Cerebellar cortex (tissue), 1 donor: Measurements from ENCODE around the gene SLC25A1.
"Not testable (repeated sequence)": the region's sequence is repeated elsewhere in the genome, so short reads cannot be mapped to it uniquely, and the experiment has no call there.

Source experiments
- DNase-seq: peaks from one replicate; pipeline ENCODE4 v3.0.0-alpha.2; 2015; ENCODE audit warnings: low spot score

Gene SLC25A1

GRCh38 chr22:19204640-19205039 lies 26.1 kb upstream of the SLC25A1 start:
- DNase-seq, result no peak

DNA sequence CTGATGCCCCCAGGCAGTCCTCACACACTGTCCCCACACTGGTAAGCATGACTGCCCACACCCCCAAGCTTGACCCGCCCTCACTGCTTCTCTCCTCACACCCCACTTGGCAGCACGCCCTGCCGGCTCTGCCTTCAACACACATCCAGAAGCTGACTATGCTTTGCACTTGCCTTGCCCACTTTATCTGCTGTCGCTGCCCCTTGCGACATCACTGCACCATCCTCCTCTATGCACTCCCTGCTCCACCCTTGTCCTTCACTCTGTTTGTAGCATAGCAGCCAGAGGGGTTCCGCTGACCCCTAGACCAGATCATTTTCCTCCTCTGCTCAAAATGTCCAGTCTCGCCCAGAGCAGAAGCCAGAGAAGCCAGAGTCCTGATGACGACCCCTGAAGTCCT lies 25.3 kb upstream of the SLC25A1 start:
- DNase-seq, result no peak

GRCh38 chr22:19202799-19203186 lies 24.3 kb upstream of the SLC25A1 start:
- not testable (repeated sequence) for DNase-seq

GRCh38 chr22:19201869-19202798 lies 23.6 kb upstream of the SLC25A1 start:
- DNase-seq, result no peak

- DNase-seq, result no peak
Observed at GRCh38 chr22:19201130-19201868, 22.8 kb upstream of the SLC25A1 start.

- no peak for DNase-seq
Observed at GRCh38 chr22:19199479-19199878, 20.9 kb upstream of the SLC25A1 start.

GRCh38 chr22:19197997-19198865 lies 19.7 kb upstream of the SLC25A1 start:
- no peak for DNase-seq

GRCh38 chr22:19196841-19197612 lies 18.5 kb upstream of the SLC25A1 start:
- DNase-seq, result no peak

DNA sequence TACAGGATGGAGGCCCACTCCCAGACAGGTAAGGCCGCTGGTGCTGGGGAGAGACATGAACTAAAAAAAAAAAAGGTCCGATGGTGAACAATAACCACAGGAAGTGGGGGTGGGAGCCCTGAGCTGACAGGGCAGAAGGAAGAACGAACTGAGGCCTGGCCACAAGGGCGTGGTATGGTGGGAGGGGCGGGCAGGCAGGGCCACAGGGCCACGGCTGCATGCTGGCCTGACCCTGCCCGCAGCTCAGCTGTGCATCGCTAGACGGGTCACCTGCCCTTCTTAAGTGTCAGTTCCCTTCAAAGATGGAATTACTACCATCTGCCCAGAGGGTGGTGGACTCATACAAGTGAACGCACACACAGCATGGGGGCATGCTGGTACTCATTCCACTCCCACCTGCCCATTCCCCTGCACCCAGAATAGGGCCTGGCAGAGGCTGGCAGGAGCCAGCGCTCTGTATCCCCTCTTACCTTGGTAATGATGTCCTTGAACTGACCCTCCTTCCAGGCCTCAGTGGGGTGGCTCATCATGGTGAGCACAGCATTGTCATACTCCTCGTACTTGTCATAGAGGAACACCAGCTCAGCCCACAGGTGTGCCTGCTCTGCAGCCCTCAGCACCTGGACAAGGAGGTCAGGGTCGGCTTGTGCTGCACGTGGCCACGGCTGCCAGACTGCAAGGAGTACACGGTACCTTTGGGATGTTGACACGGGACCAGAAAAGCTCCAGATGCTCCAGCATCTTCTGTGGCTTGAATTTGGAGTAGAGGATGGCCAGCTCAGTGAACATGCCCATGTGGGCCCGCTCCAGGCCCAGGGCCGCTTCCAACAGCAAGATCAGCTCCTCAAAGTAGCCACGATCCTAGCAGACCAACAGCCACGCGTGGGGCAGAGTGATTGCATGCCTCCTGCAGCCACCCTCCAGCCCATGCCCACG lies 17.5 kb upstream of the SLC25A1 start:
- DNase-seq, result no peak

DNA sequence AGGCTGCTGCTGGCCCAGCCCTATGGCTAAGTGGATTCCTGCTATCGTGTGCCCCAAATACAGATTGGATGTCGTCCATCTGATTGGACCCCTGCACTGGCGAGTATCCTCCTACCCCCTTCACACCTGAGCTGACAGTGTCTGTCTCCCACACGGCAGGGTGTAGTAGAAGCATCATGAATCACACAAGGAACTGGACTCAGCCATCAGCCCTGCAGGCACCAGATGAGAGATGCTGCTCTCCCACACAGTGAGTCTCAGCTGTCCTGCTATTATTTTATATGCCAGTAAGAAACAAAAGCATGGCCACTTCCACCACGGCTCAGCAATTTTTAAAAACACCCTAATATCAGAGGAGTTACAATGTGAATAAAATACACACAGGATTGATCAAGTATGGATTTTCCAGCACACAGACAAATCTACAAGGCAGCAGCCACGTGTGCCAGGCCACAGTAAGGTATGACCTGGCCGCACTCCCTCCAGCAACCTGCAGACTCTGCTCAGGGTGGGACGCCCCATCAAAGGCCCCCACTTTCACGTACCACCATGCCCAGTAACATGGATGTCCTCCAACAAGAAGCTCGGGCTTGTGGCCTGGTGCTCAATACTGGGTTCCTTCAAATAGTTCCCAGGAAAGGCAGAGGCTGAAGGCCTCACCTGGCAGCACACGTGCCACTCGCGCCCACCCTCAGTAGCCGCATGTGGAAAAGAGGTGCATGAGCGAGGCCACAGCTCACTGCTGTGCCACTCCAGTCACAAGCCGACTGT lies 16.4 kb upstream of the SLC25A1 start:
- no peak for DNase-seq

GRCh38 chr22:19193879-19194278 lies 15.3 kb upstream of the SLC25A1 start:
- DNase-seq, result no peak

DNA sequence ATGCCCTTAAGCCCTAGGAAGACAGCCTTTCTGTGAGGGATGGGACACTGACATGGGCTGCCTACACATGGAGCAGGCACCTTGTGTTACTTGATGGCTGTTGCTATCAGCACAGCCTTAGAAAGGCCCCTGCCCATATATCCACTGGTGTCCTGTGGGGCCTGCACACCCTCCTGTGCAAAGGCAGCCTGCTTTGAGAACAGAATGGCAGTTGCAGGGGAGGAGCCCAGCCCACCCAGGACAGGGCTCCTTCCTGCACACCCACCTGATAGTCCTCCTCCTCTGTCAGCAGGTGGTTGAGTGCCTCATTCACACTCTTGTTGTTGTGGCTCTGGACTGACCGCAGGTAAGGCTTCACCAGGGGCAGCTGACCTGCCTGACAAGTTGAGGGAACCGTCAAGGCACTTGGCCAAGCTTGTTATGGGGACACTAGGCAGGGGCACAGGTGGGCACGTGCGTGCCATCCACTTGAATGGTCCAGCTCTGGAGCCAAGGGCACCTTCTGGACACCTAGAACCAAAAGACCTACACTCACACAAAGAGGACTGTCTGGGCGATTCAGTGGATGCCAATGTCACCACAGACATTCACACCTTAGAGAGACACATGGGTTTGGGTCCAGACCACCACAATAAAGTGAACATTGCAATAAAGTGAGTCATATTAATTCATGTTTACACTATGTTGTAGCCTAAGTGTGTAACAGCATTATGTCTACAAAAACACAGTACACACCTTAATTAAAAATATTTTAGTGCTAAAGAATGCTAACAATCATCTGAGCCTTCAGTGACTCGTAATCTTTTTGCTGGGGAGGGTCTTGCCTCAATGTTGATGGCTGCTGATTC lies 9.4 kb upstream of the SLC25A1 start:
- no peak for DNase-seq

GRCh38 chr22:19184276-19184997 lies 5.9 kb upstream of the SLC25A1 start:
- no peak for DNase-seq

GRCh38 chr22:19183216-19183615 lies 4.7 kb upstream of the SLC25A1 start:
- no peak for DNase-seq

DNA sequence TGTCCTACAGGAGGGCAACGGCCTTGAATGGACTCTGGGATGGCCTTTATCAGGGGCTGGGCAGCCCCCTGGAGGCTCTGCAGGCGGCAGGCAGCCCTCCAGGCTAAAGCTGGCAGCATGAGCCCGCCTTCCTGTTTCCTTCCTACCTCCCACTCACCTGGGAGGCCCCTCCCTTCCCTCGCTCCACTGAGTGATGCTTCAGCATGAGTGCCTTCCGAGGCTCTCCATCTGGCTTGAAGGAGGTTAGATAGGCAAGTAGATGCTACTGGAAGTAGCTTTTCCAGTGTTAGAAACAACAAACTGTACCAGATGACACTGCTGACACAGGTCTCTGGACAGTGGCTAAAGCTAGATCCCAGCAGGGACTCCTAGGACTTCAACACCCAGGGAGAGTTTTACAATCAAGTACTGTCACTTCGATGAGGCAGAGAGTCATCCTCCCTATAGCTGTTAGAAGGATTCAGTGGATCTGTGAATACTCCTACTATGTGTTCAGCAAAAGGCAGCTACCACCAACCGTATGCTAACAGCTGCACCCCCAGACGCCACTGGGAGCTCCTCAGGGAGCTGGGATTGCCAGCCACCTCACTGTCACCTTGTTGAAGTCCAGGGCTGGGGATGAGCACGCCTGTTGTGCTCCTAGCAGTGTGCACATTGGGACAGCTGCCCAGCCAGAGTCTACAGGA lies 4.1 kb upstream of the SLC25A1 start:
- no peak for DNase-seq

DNA sequence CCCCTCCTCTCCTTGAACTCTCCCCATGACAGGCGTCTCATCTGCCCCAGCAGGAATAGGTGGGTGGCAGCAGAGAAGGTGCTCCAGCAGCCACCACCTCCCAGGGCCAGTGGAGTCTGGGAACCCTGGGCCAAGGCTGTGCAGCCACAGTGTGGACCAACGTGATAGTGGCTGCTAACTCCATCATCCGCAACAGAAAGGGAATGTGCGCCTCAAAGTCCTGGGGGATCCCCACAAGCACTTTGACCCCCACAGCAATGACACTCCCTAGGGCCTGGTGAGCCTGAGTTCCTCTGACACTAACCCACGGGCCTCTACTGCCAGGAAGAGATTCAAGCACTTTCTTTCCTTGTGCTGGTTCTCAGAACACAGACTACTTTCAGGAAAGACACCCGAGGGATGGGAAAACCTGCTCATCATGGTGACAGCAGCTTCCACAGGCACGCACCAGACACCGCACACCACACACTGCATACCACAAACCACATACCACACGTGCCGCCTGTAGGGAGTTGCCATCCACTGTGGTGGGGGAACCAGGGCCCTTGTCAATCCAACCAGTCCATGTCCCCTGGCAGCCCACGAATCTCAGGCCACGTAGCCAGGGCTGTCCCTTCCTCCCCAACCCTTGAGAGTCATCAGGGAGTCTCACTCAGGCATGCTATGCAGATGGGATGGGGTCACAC lies 3.4 kb upstream of the SLC25A1 start:
- DNase-seq, result no peak
